Measurements from ENCODE around the gene ZFAND3. TPM values are rescaled to one million over a fixed set of nuclear protein-coding genes. Genes with fewer than 3 reads are reported as not detected.

ZFAND3 gene
- total RNA-seq, 1 donor from 2014 or later: 131 TPM

GRCh38 chr6:38152620-38153019 is 333.1 kb downstream of the ZFAND3 start:
- no peak overlapping the region for H3K4me3 ChIP-seq (ENCODE audit: insufficient read depth, low read depth, low read length)
- peaks cover 65% of the 10 kb centered on the region for H4K20me1 ChIP-seq (ENCODE audit: insufficient read depth, low read length)

GRCh38 chr6:38153076-38153797 is 333.7 kb downstream of the ZFAND3 start:
- Histone ChIP-seq H3K4me3 (ENCODE audit: insufficient read depth, low read depth, low read length) (no peak overlapping the region), H3K4me1 (ENCODE audit: insufficient read depth, low read length) (peaks cover 4% of the 10 kb centered on the region), H3K9me3 (ENCODE audit: insufficient read depth, low read depth, low read length) (no peaks in the 10 kb centered on the region), H3K27ac (ENCODE audit: low read depth, low read length) (no peak overlapping the region), H3K27me3 (ENCODE audit: insufficient read depth, low read length) (no peaks in the 10 kb centered on the region), H3K4me2 (ENCODE audit: low read length) (no peak overlapping the region), H3K79me2 (ENCODE audit: insufficient read depth, low read length) (peaks cover 13% of the 10 kb centered on the region), H3K36me3 (ENCODE audit: insufficient read depth, low read length) (no peaks in the 10 kb centered on the region), H4K20me1 (ENCODE audit: insufficient read depth, low read length) (peaks cover 65% of the 10 kb centered on the region), H3K9ac (ENCODE audit: low read length) (no peak overlapping the region), H2AFZ (ENCODE audit: low read depth, low read length) (no peak overlapping the region)
- peak overlapping the region; percentile 35 for H3K4me3 Mint-ChIP-seq (ENCODE audit: unreplicated experiment)
- H3K36me3 Mint-ChIP-seq (ENCODE audit: low read depth, unreplicated experiment): peaks cover 25% of the 10 kb centered on the region
- H3K4me1 Mint-ChIP-seq (ENCODE audit: low read depth, unreplicated experiment): peaks cover 16% of the 10 kb centered on the region
- no peak overlapping the region for H3K27ac Mint-ChIP-seq (ENCODE audit: unreplicated experiment)
- no peaks in the 10 kb centered on the region for H3K9me3 Mint-ChIP-seq (ENCODE audit: unreplicated experiment)
- FAIRE-seq: no peak
- H3K27me3 Mint-ChIP-seq (ENCODE audit: low read depth, unreplicated experiment): no peaks in the 10 kb centered on the region
- TF ChIP-seq CTCF (IDR thresholded peaks at IDR 0.05; ENCODE audit: insufficient read depth, low read depth, low read length): no peak
- no peak for TF ChIP-seq EZH2 (IDR thresholded peaks at IDR 0.05; ENCODE audit: insufficient read depth, low read length)
- DNase-seq (ENCODE audit: low read depth): no peak

More at GRCh38 chr6:38152620-38153019, 333.1 kb downstream of the ZFAND3 start:
- Mint-ChIP-seq H3K4me1 (ENCODE audit: low read depth, unreplicated experiment) (peaks cover 20% of the 10 kb centered on the region), H3K4me3 (ENCODE audit: unreplicated experiment) (peak overlapping the region; percentile 35), H3K36me3 (ENCODE audit: low read depth, unreplicated experiment) (peaks cover 28% of the 10 kb centered on the region), H3K27ac (ENCODE audit: unreplicated experiment) (no peak overlapping the region), H3K9me3 (ENCODE audit: unreplicated experiment) (no peaks in the 10 kb centered on the region), H3K27me3 (ENCODE audit: low read depth, unreplicated experiment) (no peaks in the 10 kb centered on the region)
- Histone ChIP-seq H3K9ac (ENCODE audit: low read length) (no peak overlapping the region), H2AFZ (ENCODE audit: low read depth, low read length) (no peak overlapping the region), H3K27ac (ENCODE audit: low read depth, low read length) (no peak overlapping the region), H3K4me2 (ENCODE audit: low read length) (no peak overlapping the region), H3K9me3 (ENCODE audit: insufficient read depth, low read depth, low read length) (no peaks in the 10 kb centered on the region), H3K4me1 (ENCODE audit: insufficient read depth, low read length) (peaks cover 4% of the 10 kb centered on the region), H3K27me3 (ENCODE audit: insufficient read depth, low read length) (no peaks in the 10 kb centered on the region), H3K36me3 (ENCODE audit: insufficient read depth, low read length) (no peaks in the 10 kb centered on the region), H3K79me2 (ENCODE audit: insufficient read depth, low read length) (peaks cover 13% of the 10 kb centered on the region)
- no peak for FAIRE-seq
- DNase-seq (ENCODE audit: low read depth): no peak
- TF ChIP-seq EZH2 (IDR thresholded peaks at IDR 0.05; ENCODE audit: insufficient read depth, low read length): no peak
- no peak for TF ChIP-seq CTCF (IDR thresholded peaks at IDR 0.05; ENCODE audit: insufficient read depth, low read depth, low read length)

GRCh38 chr6:38153798-38154345 is 334.3 kb downstream of the ZFAND3 start:
- no peak overlapping the region for H3K4me3 Mint-ChIP-seq (ENCODE audit: unreplicated experiment)

More at GRCh38 chr6:38153798-38154345, 334.3 kb downstream of the ZFAND3 start:
- no peaks in the 10 kb centered on the region for H3K9me3 Mint-ChIP-seq (ENCODE audit: unreplicated experiment)
- H3K27me3 Mint-ChIP-seq (ENCODE audit: low read depth, unreplicated experiment): no peaks in the 10 kb centered on the region
- Histone ChIP-seq H3K27ac (ENCODE audit: low read depth, low read length) (no peak overlapping the region), H3K9me3 (ENCODE audit: insufficient read depth, low read depth, low read length) (no peaks in the 10 kb centered on the region), H2AFZ (ENCODE audit: low read depth, low read length) (no peak overlapping the region), H3K9ac (ENCODE audit: low read length) (no peak overlapping the region), H3K4me1 (ENCODE audit: insufficient read depth, low read length) (peaks cover 4% of the 10 kb centered on the region), H3K4me2 (ENCODE audit: low read length) (no peak overlapping the region), H3K27me3 (ENCODE audit: insufficient read depth, low read length) (no peaks in the 10 kb centered on the region), H3K36me3 (ENCODE audit: insufficient read depth, low read length) (no peaks in the 10 kb centered on the region), H3K79me2 (ENCODE audit: insufficient read depth, low read length) (peaks cover 8% of the 10 kb centered on the region), H4K20me1 (ENCODE audit: insufficient read depth, low read length) (peaks cover 64% of the 10 kb centered on the region), H3K4me3 (ENCODE audit: insufficient read depth, low read depth, low read length) (no peak overlapping the region)
- peaks cover 13% of the 10 kb centered on the region for H3K4me1 Mint-ChIP-seq (ENCODE audit: low read depth, unreplicated experiment)
- DNase-seq (ENCODE audit: low read depth) (no peak), FAIRE-seq (no peak)
- H3K36me3 Mint-ChIP-seq (ENCODE audit: low read depth, unreplicated experiment): peaks cover 20% of the 10 kb centered on the region
- no peak overlapping the region for H3K27ac Mint-ChIP-seq (ENCODE audit: unreplicated experiment)
- TF ChIP-seq CTCF (IDR thresholded peaks at IDR 0.05; ENCODE audit: insufficient read depth, low read depth, low read length): no peak
- no peak for TF ChIP-seq EZH2 (IDR thresholded peaks at IDR 0.05; ENCODE audit: insufficient read depth, low read length)

Data from astrocyte (in vitro differentiated cells and primary cell).